GM23338 (cell line): ENCODE results near the gene NCL. TPM values are rescaled to one million over a fixed set of nuclear protein-coding genes. Genes with fewer than 3 reads are reported as not detected.

Source experiments
- ATAC-seq: fragments of 200-7000 bp; cut with Tn5 transposase; 3 replicates; pipeline ENCODE4 v1.9.1; 2020
- DNase-seq: peaks from one replicate; pipeline ENCODE4 v3.0.0-alpha.2; 2015; ENCODE audit warnings: low spot score
- H2AFZ ChIP-seq: fragments of 200-600 bp; sonication (generic); 2 replicates; pipeline ENCODE4 v1.8.0; 2016; ENCODE audit warnings: antibody characterized with exemption, mild to moderate bottlenecking, moderate library complexity
- H3F3A ChIP-seq: fragments of 200-600 bp; sonication (generic); replicated peaks from 2 replicates; pipeline ENCODE4 v1.8.0; 2017; ENCODE audit warnings: antibody characterized with exemption, mixed run types, low read depth
- H3K27ac ChIP-seq: fragments of 200-600 bp; sonication (generic); 2 replicates; pipeline ENCODE4 v1.6.1; 2016; ENCODE audit warnings: low read depth
- H3K27me3 ChIP-seq: fragments of 200-600 bp; sonication (generic); 2 replicates; pipeline ENCODE4 v1.8.0; 2016; ENCODE audit warnings: mild to moderate bottlenecking, mixed run types, moderate library complexity; ENCODE audit not compliant: insufficient read depth
- H3K36me3 ChIP-seq: fragments of 200-600 bp; sonication (generic); 2 replicates; pipeline ENCODE4 v1.8.0; 2016; ENCODE audit warnings: mild to moderate bottlenecking; ENCODE audit not compliant: insufficient read depth
- H3K4me1 ChIP-seq: fragments of 200-600 bp; sonication (generic); 2 replicates; pipeline ENCODE4 v1.8.0; 2016; ENCODE audit warnings: mild to moderate bottlenecking, moderate library complexity; ENCODE audit not compliant: insufficient read depth
- H3K4me2 ChIP-seq: fragments of 200-600 bp; sonication (generic); 2 replicates; pipeline ENCODE4 v1.7.1; 2017; ENCODE audit warnings: mixed run types
- H3K4me3 ChIP-seq: fragments of 200-600 bp; sonication (generic); 2 replicates; pipeline ENCODE4 v1.6.1; 2016; ENCODE audit warnings: mixed run types
- H3K79me2 ChIP-seq: fragments of 200-600 bp; sonication (generic); replicated peaks from 2 replicates; pipeline ENCODE4 v1.8.0; 2017; ENCODE audit warnings: mild to moderate bottlenecking; ENCODE audit not compliant: insufficient read depth
- H3K9me2 ChIP-seq: fragments of 200-600 bp; sonication (generic); 2 replicates; pipeline ENCODE4 v1.8.0; 2017; ENCODE audit not compliant: insufficient read depth
- H4K20me1 ChIP-seq: fragments of 200-600 bp; sonication (generic); replicated peaks from 2 replicates; pipeline ENCODE4 v1.8.0; 2017; ENCODE audit warnings: mild to moderate bottlenecking; ENCODE audit not compliant: insufficient read depth
- H3K27ac Mint-ChIP-seq: 2 replicates; pipeline ENCODE4 v1.8.0; 2020; ENCODE audit warnings: inconsistent platforms, mild to moderate bottlenecking, moderate library complexity, mixed read lengths
- H3K27me3 Mint-ChIP-seq: 3 replicates; pipeline ENCODE4 v1.8.0; 2022; ENCODE audit warnings: low read depth, mild to moderate bottlenecking, moderate library complexity, mixed read lengths, inconsistent platforms; ENCODE audit not compliant: insufficient read depth, poor library complexity
- H3K36me3 Mint-ChIP-seq: 3 replicates; pipeline ENCODE4 v1.8.0; 2021; ENCODE audit warnings: low read depth, mild to moderate bottlenecking, inconsistent platforms, moderate library complexity, mixed read lengths
- H3K4me1 Mint-ChIP-seq: 3 replicates; pipeline ENCODE4 v1.8.0; 2020; ENCODE audit warnings: mild to moderate bottlenecking, inconsistent platforms, mixed read lengths
- H3K4me3 Mint-ChIP-seq: 3 replicates; pipeline ENCODE4 v1.8.0; 2021; ENCODE audit warnings: moderate library complexity, mild to moderate bottlenecking, inconsistent platforms, mixed read lengths
- H3K9me3 Mint-ChIP-seq: 3 replicates; pipeline ENCODE4 v1.8.0; 2020; ENCODE audit warnings: moderate library complexity, mild to moderate bottlenecking, inconsistent platforms, mixed read lengths
- CREB1 ChIP-seq: fragments of 250-450 bp; sonication (Bioruptor Pico); IDR thresholded peaks from 2 replicates; pipeline ENCODE4 v1.5.0; 2020; ENCODE audit warnings: low read depth, mild to moderate bottlenecking, moderate library complexity
- CTCF ChIP-seq, 2 experiments: fragments of 200-600 bp in 1 of 2; sonication (generic) in 1 of 2; conservative IDR thresholded peaks; 2 replicates each; pipeline versions ENCODE4 v1.5.1 to v1.6.1; 2016 to 2017; ENCODE audit warnings: antibody characterized with exemption in 2 of 2, low read depth in 2 of 2, mild to moderate bottlenecking in 2 of 2, moderate library complexity in 1 of 2
- EZH2 ChIP-seq: fragments of 200-600 bp; sonication (generic); IDR thresholded peaks from one replicate; pipeline ENCODE4 v1.8.0; 2017; ENCODE audit warnings: antibody characterized with exemption, mild to moderate bottlenecking, low read depth; ENCODE audit not compliant: unreplicated experiment
- JUNB ChIP-seq: IDR thresholded peaks from one replicate; pipeline ENCODE4 v1.6.1; 2016; ENCODE audit warnings: antibody characterized with exemption; ENCODE audit not compliant: unreplicated experiment
- NANOG ChIP-seq: IDR thresholded peaks from 2 replicates; pipeline ENCODE4 v1.6.1; 2016; ENCODE audit warnings: antibody characterized with exemption, borderline replicate concordance
- POLR2AphosphoS5 ChIP-seq: IDR thresholded peaks from 2 replicates; pipeline ENCODE4 v1.6.1; 2016; ENCODE audit warnings: antibody characterized with exemption, low read depth
- REST ChIP-seq: IDR thresholded peaks from one replicate; pipeline ENCODE4 v1.6.1; 2018; ENCODE audit warnings: antibody characterized with exemption; ENCODE audit not compliant: unreplicated experiment
- polyA plus RNA-seq: library from polyadenylated mRNA; unstranded; fragments of >200 nt; fragmentation: Nextera tagmentation; extraction: Ambion mirVana; gene quantifications from 2 replicates; pipeline ENCODE4 v1.2.1, GENCODE V29; 2016
- total RNA-seq: library from RNA; depleted of rRNA; stranded (reverse); fragments of >200 nt; shearing (Covaris generic); gene quantifications from 2 replicates; pipeline ENCODE4 v1.2.3, GENCODE V29; 2014

NCL gene
- total and polyA plus RNA-seq, 2 experiments from 2014 or later: 678 to 2,269 TPM

GRCh38 chr2:231429152-231429551 lies 35.1 kb downstream of the NCL start:
- no peaks in the 10 kb centered on the region for H4K20me1 ChIP-seq
- no peak; the same call in 2 of the 3 replicates for ATAC-seq
- peaks cover 18% of the 10 kb centered on the region for H3K4me1 Mint-ChIP-seq
- H3F3A ChIP-seq: 0 out of 2 replicates have a peak, but pooled peaks cover 9% of the 10 kb centered on the region
- H3K36me3 ChIP-seq: no peaks in the 10 kb centered on the region
- H3K27ac ChIP-seq: no peak overlapping the region
- no peak overlapping the region for H3K27ac Mint-ChIP-seq
- TF ChIP-seq POLR2AphosphoS5: no peak
- TF ChIP-seq REST: no peak
- 0 out of 2 replicates have a peak, but pooled peaks have one; percentile 44 for TF ChIP-seq CREB1 (CRISPR knock-in tag)
- no peak for TF ChIP-seq CTCF (conservative IDR thresholded peaks at IDR 0.05; ENCODE audit: low read depth in 2 of 2)
- no peak for TF ChIP-seq NANOG
- TF ChIP-seq JUNB: no peak
- H2AFZ ChIP-seq: no peak overlapping the region; the same call in 1 of the 2 replicates
- no peaks in the 10 kb centered on the region for H3K27me3 ChIP-seq
- no peak overlapping the region for H3K4me3 Mint-ChIP-seq
- H3K79me2 ChIP-seq: no peaks in the 10 kb centered on the region
- H3K9me3 Mint-ChIP-seq: peaks cover 9% of the 10 kb centered on the region; the same call in 2 of the 3 replicates
- no peak overlapping the region for H3K4me2 ChIP-seq
- no peaks in the 10 kb centered on the region; the same call in 1 of the 3 replicates for H3K36me3 Mint-ChIP-seq
- H3K4me3 ChIP-seq: no peak overlapping the region
- DNase-seq: peak; percentile 45
- H3K4me1 ChIP-seq: no peaks in the 10 kb centered on the region
- H3K9me2 ChIP-seq: peaks cover 5% of the 10 kb centered on the region; the same call in 1 of the 2 replicates
- H3K27me3 Mint-ChIP-seq: peaks cover 18% of the 10 kb centered on the region

GRCh38 chr2:231427116-231427515 lies 37.2 kb downstream of the NCL start:
- no peak overlapping the region for H3K4me3 ChIP-seq
- no peaks in the 10 kb centered on the region for H3K79me2 ChIP-seq
- H4K20me1 ChIP-seq: no peaks in the 10 kb centered on the region
- no peaks in the 10 kb centered on the region; the same call in 1 of the 3 replicates for H3K36me3 Mint-ChIP-seq
- H3K9me3 Mint-ChIP-seq: peaks cover 9% of the 10 kb centered on the region; the same call in 2 of the 3 replicates
- H3K27ac Mint-ChIP-seq: no peak overlapping the region
- peaks cover 5% of the 10 kb centered on the region; the same call in 1 of the 2 replicates for H3K9me2 ChIP-seq
- no peak overlapping the region for H3K4me3 Mint-ChIP-seq
- no peaks in the 10 kb centered on the region for H3K27me3 ChIP-seq
- no peaks in the 10 kb centered on the region for H3K4me1 ChIP-seq
- H3F3A ChIP-seq: 0 out of 2 replicates have a peak, but pooled peaks cover 6% of the 10 kb centered on the region
- DNase-seq: no peak
- H3K4me2 ChIP-seq: no peak overlapping the region
- no peaks in the 10 kb centered on the region for H3K36me3 ChIP-seq
- no peak overlapping the region for H3K27ac ChIP-seq
- peaks cover 18% of the 10 kb centered on the region for H3K27me3 Mint-ChIP-seq
- H3K4me1 Mint-ChIP-seq: peaks cover 18% of the 10 kb centered on the region
- H2AFZ ChIP-seq: no peak overlapping the region
- no peak for ATAC-seq
- TF ChIP-seq CTCF (conservative IDR thresholded peaks at IDR 0.05; ENCODE audit: low read depth in 2 of 2): no peak
- no peak for TF ChIP-seq JUNB
- no peak for TF ChIP-seq EZH2
- TF ChIP-seq POLR2AphosphoS5: no peak
